ENCODE measurements around the gene PEX14.

The PEX14 gene

GRCh38 chr1:10592373-10592772 lies 117.6 kb downstream of the PEX14 start:
- DNase-seq (ENCODE audit: low read depth in 4 of 4, low spot score in 1 of 4) = no peak

- no peak for DNase-seq (ENCODE audit: low read depth in 4 of 4, low spot score in 1 of 4)
Measured at GRCh38 chr1:10593750-10594149, 119.0 kb downstream of the PEX14 start.

GRCh38 chr1:10594595-10595223 lies 120.0 kb downstream of the PEX14 start:
- no peak for DNase-seq (ENCODE audit: low read depth in 4 of 4, low spot score in 1 of 4)

- no peak for DNase-seq (ENCODE audit: low read depth in 4 of 4, low spot score in 1 of 4)
Measured at GRCh38 chr1:10596780-10597179, 122.0 kb downstream of the PEX14 start.

GRCh38 chr1:10597492-10598388 lies 123.0 kb downstream of the PEX14 start:
- DNase-seq (ENCODE audit: low read depth in 4 of 4, low spot score in 1 of 4) = no peak

DNA sequence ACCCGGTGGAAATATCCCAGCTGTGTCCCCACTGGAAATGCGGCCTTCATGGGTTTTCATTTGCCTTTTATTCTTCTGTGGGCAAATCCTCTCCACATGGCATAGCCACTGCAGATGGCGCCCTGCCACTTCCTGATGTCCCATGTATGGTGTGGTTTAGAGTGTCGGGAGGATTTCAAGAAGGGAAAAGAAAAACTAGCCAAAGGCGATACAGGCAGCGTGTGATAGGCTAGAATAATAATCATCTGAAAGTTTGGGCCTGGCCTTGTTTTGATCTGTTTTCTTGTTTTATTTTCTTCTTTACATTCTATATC lies 123.6 kb downstream of the PEX14 start:
- DNase-seq (ENCODE audit: low read depth in 4 of 4, low spot score in 1 of 4) = no peak

GRCh38 chr1:10599194-10599861 lies 124.6 kb downstream of the PEX14 start:
- no peak for DNase-seq (ENCODE audit: low read depth in 4 of 4, low spot score in 1 of 4)

DNA sequence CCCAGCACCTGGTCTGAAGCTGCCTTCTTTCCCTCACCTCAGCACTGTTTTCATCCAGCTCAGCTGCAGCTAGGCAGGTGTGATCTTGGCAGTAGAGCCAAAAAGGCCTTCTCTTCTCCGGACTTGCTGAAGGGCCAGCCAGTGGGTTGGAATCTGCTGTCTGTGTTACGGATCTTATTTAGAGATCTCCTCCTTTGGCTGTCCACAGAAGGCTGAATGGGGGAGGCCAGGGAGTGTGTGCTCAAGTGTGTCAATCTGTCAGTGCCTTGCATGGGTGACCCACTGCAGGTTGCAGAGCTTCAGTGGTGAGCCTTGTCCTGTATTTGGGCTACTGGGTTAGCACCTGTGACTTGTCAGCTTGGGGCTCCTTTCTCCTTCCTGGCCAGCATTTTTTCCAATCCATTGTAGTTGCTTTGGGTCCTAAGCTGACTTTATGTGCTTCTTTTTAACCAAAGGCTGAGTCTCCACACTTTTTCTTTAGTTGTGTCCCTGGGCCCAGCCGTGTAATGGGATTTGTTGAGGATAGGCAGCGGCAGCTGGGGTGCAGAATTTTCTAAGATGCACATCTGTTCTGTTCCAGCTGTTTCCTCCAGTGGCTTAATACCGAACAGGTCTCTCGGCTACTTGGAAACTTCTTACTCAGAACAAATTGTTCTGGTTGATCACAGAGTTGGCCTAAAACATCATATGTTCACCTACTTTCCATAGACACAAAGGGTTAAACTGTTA lies 126.8 kb downstream of the PEX14 start:
- DNase-seq (ENCODE audit: low read depth in 4 of 4, low spot score in 1 of 4) = no peak

GRCh38 chr1:10602936-10603335 lies 128.2 kb downstream of the PEX14 start:
- no peak for DNase-seq (ENCODE audit: low read depth in 4 of 4, low spot score in 1 of 4)

- DNase-seq (ENCODE audit: low read depth in 4 of 4, low spot score in 1 of 4) = no peak
Measured at GRCh38 chr1:10604966-10605365, 130.2 kb downstream of the PEX14 start.

DNA sequence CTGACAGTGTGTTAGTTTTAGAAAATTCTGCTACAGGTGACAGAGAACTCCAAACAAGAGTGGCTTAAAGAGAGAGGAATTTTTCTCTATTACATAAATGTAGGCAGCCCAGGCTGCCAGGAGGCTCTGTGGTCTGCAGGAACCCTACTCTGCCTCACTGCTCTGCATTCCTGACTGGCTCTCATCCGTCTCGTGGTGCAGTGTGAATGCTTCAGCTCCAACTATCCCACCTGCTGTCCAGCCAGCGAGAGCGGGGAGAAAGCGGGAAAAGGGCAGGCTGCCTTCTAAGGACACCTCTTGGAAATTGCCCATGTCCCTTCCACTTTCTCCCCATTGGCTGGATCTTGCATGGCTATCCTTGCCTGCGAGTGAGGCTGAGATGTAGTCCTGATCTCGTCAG lies 131.3 kb downstream of the PEX14 start:
- no peak for DNase-seq (ENCODE audit: low read depth in 4 of 4, low spot score in 1 of 4)

GRCh38 chr1:10607228-10607627 lies 132.5 kb downstream of the PEX14 start:
- DNase-seq (ENCODE audit: low read depth in 4 of 4, low spot score in 1 of 4) = no peak

GRCh38 chr1:10608690-10609089 lies 133.9 kb downstream of the PEX14 start:
- DNase-seq (ENCODE audit: low read depth in 4 of 4, low spot score in 1 of 4) = no peak

DNA sequence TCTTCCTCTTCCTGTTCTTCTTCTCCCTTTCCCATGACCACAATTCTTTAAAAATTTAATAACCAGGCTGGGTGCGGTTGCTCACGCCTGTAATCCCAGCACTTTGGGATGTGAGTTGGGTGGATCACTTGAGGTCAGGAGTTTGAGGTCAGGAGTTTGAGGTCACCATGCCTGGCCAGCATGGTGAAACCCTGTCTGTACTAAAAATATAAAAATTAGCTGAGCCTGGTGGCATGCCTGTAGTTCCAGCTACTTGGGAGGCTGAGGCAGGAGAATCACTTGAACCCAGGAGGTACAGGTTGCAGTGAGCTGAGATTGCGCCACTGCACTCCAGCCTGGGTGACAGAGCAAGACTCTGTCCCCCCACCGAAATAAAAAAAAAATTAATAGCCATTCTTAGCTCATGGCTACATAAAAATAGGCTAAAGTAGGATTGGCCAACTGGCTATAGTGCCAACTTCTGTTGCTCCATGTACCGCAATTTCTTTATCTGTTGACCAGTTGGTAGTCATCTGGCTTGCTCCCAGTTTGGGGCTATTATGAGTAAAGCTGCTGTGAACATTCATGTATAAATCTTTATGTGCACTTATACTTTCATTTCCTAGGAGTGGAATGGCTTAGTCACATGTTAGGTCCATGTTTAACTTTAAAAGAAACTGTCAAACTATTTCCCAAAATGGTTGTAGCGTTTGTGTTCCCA lies 136.3 kb downstream of the PEX14 start:
- no peak for DNase-seq (ENCODE audit: low read depth in 4 of 4, low spot score in 1 of 4)

DNA sequence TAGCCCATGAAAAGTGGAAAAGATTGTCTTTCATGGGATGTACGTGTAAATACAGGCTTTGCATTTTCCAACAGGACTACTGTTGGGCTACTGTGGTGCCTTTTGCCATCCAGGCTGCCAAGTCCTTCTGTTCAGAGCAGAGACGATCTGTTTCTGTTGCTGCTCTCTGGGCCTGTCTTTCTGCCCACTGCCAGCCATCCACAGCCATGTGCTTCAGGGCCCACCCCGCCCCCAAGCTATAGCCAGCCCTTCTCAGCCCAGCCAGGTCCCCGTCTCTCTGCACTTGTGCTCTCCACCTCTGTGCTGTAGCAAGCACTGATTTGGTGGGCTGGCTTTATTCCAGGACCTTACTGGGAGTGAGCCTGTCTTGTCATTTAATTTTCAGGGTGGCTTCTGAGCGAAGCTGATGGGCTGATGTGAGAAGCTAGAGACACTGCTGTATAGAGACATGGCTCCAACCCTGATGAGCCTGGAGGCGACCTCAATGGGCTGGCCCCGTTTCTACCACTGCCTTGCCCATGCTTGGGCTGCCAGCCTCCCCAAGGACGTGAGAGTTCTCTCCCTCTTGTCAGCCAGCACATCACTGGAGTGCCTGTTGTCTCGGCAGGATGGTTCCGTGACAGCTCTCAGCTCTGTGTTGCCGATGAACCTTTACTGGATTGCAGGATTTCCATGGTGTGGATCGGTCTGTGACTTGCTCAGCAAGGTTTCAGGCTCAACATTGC lies 137.8 kb downstream of the PEX14 start:
- no peak for DNase-seq (ENCODE audit: low read depth in 4 of 4, low spot score in 1 of 4)

GRCh38 chr1:10613340-10613739 lies 138.6 kb downstream of the PEX14 start:
- DNase-seq (ENCODE audit: low read depth in 4 of 4, low spot score in 1 of 4) = no peak

GRCh38 chr1:10613861-10614260 lies 139.1 kb downstream of the PEX14 start:
- no peak for DNase-seq (ENCODE audit: low read depth in 4 of 4, low spot score in 1 of 4)

GRCh38 chr1:10614377-10615225 lies 139.9 kb downstream of the PEX14 start:
- no peak for DNase-seq (ENCODE audit: low read depth in 4 of 4, low spot score in 1 of 4)

DNA sequence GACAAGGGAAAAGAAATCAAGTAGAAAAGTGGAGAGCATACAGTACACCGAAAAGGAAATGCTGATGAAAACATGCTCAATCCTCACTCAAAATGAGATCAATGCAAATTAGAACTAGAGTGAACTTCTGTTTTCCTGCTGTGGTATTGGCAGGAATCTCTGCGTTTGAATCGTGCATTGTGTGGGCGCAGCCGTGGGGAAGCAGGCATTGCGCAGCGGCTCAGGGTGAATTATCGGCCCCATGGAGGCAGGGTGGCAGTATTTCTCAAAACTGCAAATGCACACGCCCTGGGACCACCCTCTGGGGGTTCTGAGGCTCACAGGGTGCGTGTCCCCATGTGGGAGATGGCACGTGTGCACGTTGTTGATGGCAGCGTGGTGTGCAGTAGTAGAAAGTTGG lies 140.6 kb downstream of the PEX14 start:
- DNase-seq (ENCODE audit: low read depth in 4 of 4, low spot score in 1 of 4) = no peak
